HL-60/S4 treated with phorbol 12-myristate 13-acetate at 8.2 ng/mL for 4 days and 3 days (cell line): ENCODE data around the gene PUM2.
"Not testable (repeated sequence)": the region's sequence is repeated elsewhere in the genome, so short reads cannot be mapped to it uniquely, and the experiment has no call there.

ENCODE experiments used
- in situ Hi-C: fragments of 300-500 bp; cut with MboI; formaldehyde crosslinking; loops from 2 replicates; pipeline ENCODE4 v1.15.0; 2022; ENCODE audit warnings: low sequenced_read_pairs

Gene PUM2, protein sequence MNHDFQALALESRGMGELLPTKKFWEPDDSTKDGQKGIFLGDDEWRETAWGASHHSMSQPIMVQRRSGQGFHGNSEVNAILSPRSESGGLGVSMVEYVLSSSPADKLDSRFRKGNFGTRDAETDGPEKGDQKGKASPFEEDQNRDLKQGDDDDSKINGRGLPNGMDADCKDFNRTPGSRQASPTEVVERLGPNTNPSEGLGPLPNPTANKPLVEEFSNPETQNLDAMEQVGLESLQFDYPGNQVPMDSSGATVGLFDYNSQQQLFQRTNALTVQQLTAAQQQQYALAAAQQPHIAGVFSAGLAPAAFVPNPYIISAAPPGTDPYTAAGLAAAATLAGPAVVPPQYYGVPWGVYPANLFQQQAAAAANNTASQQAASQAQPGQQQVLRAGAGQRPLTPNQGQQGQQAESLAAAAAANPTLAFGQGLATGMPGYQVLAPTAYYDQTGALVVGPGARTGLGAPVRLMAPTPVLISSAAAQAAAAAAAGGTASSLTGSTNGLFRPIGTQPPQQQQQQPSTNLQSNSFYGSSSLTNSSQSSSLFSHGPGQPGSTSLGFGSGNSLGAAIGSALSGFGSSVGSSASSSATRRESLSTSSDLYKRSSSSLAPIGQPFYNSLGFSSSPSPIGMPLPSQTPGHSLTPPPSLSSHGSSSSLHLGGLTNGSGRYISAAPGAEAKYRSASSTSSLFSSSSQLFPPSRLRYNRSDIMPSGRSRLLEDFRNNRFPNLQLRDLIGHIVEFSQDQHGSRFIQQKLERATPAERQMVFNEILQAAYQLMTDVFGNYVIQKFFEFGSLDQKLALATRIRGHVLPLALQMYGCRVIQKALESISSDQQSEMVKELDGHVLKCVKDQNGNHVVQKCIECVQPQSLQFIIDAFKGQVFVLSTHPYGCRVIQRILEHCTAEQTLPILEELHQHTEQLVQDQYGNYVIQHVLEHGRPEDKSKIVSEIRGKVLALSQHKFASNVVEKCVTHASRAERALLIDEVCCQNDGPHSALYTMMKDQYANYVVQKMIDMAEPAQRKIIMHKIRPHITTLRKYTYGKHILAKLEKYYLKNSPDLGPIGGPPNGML

DNA sequence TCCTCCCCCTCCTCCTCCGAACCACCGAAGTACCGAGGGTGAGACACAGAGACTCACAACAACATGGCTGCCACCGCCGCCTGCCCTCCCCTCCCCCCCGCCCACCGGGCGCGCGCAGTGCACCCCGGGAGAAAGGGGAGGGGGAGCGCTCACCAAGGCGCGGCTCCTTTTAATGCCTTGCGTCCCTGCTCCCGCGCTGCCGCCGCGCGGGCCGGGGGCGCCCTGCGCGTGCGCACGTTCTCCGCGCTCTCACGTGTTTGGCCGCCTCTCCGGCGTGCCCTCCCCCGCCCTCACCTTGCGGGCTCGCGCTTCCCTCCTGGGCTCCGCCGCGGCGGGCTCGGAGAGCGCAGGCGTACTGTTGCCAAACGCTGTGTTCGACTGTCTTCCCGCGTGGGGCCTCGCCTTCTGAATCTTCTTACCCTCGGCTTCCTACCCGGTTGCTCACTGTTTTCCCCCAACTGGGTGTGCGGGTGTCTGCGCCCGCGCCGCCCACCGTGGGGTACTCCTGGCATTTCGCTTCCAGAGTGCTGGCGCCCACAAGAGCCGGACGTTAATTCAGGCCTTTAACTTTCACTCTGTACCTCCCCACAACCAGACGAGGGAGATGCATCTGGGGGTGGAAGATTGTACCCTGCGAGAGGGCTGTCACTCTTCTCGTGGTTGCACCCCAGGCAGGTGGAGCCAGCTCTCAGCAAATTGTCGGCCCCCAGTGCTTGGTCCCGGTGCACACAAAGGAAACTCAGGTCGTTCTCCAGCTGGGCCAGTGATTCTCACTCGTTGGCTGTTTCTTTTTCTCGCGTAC is at the start of gene PUM2:
Gene PUM2, minus strand, starts transcription at position 92 of the 802 bp plus-strand sequence. CDS start 23,484 bp downstream, outside the sequence.
- in situ Hi-C loops: no loop called here

DNA sequence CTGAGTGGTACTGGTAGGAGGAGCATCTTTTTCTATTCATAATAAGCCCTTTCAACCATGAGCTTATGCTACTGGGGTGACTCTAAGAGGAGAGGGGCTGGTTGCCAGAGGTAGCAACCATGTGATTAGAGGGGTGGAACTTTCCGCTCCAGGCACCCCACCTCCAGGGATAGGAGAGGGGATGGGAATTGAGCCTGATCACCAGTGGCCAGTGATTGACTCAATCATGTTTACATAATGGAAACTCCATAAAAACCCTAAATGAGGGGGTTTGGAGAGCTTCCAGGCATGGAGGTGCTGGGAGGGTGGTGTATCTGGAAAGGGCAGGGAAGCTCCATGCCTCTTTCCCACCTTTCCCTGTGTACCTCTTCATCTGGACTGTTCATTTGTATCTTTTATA is 49.7 kb upstream of the PUM2 start:
- in situ Hi-C loops: no loop called here

DNA sequence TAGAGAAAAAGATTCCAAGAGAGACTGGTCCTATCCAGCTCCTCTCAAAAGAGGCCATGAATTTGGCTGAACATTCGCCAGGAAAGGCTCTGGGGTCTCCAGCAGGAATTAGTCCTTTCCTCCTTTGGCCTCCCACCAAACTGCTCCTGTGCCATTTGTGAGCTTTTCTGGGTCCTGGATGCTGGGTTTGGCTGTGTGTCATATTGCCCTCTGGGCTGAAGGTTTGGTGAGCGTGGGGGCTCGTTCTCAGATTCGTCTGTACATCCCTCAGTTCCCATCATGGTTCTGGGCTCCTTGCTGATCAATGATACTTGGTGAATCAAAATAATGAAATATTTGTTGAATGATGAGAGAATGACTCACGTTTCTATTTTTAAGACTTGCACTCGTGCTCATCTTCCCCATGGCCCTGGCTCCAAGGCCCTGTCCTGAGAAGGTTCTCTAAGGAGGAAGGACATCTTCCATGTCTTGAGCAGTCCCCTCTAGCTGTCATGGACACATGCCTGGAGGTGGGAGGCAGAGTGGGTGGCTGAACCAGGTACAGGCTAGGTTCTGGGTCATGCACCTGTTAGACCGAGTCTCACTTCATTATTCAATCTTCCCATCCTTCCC is 48.4 kb upstream of the PUM2 start:
- in situ Hi-C loops: no loop called here

DNA sequence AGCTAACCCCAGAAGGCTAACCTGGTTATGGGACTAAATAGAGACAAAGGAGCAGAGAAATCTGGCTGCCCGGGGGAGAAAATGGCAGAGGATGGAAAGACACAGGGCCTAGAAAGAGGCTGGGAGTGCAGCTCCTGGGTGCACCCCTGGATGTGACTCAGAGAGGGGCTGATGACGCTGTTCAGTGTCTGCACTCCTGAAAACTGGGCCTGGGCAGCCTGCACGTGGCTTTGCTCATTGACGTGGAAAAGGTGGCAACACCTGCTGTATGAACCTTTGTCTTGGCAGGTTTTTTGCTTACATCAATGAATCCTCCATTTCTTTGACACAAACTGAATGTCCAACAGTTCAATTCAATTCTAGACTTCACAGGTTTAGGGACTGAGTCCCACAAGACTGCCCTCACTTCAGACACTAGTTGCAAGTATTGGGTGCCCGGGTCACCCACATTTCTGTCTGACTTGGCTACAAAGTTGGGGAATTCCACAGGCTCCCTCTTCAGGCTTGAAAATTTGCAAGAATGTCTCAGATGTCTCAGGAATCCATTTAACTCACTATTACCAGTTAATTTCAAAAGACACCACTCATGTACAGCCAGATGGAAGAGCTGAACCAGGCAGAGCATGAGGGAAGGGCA is 47.3 kb upstream of the PUM2 start:
- in situ Hi-C loops: no loop called here

DNA sequence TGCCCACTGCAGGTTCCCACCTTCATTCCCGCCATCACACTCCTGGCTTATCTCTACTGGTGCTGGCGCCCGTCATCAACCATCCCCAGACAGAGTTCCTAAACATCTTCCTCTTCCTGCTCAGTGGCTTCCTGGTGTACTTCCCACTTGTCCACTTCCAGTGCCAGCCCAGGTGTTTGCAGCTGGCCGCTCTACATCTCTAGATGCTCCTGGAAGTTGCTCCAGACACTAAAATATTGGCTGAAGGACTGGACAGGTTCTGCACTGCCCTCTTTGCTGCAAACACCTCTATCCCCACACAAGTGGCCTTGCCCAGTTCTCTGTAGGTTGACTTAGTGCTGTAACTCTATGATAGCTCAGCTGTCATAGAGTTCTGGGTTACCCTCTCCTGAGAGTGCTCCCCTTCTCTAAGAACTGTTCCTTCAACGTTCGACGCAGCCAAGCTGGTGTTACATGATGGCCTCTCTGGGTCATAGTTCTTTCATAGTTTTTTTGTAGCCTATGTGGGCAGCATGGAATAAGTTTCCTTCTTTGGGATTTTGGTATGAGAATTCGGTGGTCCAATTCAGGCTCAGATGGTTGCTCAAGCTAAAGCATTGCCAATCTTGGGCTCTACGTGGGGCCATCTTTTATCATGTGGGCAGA is 45.8 kb upstream of the PUM2 start:
- in situ Hi-C loops: no loop called here

DNA sequence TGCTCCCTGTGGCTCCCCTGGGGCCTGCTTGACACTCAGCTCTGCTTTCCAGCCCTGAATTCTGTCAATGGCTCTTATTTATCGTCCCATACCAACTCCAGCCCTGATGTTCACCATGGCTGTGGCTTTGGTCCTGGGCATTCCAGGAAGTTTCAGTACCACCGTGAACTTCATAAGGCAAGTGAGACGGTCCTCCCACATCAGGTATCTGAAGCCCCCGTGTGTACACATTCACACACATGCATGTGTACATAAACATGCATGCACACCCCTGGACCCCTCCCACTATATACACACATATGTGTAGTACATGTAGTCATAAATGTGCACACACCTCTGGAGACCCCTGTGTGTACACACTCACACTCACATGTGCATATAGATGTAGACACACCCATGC is 43.3 kb upstream of the PUM2 start:
- in situ Hi-C loops: no loop called here

DNA sequence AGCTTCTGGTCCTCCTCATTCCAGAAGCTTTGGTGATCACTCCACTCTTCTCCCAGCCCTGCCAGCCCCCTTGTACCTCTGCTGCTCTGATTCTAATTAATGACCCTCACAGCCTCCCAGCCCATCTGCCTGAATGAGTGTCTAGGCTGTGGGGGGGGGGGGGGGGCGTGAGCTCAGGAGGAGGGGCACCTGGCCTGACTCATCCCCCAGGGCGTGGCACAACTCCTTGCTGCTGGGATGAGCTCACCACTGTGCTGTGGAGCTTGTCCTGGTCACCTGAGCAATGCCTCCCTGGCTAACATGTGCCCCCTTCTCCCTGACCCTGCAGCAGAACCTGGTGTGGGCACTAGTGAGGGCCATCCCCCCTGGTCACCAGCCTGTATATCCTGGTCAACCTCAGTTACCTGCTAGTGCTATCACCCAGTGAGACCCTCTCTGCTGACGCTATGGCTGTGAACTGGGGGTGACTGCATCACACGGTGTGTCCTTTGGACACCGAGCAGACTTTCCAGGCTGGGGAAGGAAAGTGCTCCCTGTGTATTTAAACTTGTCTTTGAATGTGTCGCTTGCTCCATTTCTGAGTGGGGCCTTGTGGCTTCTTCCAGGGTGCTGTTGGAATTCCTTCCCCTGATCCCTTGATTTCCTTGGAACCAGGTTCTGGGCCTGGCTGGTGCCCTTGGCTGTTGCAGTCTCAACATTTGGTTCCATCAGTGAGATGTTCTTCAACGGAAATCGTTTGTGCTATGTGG is 41.5 kb upstream of the PUM2 start:
- in situ Hi-C loops: no loop called here

DNA sequence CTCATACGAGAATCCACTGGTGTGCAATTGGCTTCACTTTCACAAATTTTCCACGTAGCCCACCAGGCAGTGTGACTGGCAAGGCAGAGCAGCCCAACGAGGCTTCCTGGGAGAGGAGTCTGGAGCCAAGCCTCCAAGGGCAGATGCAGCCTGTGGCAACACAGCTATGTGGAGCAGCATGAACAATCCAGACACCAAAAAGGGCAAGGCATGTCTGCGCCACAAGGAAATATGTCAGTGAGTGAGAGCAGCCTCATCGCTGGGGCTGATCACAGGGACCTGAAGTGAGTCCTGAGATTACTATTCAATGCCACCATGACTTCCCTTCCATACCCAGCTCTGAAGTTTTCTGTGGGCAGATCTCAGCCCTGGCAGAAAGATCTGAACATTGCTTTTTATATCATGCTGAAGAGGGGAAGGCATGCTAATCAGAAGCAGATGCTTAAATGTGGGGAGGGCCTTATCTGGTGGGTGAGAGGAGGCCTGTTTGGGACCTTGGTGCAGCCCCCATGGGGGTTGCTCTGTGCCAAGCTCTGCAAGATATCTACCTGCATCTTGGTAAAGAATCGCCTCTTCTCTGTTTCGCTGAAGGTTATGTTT is 40.0 kb upstream of the PUM2 start:
- in situ Hi-C loops: no loop called here

DNA sequence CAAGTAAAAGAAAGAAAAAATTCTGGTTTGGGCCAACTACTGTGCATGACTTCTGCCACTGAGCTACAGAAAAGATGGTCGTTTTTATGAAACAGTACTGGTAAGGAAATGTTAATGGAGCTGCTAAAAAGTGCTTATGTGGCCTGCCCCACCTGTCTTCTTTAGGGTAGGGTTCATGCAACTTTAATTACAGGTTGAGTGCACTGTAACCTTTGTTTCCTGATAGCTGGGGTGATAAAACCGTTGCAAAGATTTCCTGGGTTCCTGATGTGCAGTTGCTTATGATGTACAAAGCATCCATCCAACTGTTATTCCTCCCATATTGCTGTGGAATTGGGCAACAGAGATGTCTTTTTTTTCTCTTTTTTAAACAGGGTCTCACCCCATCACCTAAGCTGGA is 34.3 kb upstream of the PUM2 start:
- in situ Hi-C loops: no loop called here

DNA sequence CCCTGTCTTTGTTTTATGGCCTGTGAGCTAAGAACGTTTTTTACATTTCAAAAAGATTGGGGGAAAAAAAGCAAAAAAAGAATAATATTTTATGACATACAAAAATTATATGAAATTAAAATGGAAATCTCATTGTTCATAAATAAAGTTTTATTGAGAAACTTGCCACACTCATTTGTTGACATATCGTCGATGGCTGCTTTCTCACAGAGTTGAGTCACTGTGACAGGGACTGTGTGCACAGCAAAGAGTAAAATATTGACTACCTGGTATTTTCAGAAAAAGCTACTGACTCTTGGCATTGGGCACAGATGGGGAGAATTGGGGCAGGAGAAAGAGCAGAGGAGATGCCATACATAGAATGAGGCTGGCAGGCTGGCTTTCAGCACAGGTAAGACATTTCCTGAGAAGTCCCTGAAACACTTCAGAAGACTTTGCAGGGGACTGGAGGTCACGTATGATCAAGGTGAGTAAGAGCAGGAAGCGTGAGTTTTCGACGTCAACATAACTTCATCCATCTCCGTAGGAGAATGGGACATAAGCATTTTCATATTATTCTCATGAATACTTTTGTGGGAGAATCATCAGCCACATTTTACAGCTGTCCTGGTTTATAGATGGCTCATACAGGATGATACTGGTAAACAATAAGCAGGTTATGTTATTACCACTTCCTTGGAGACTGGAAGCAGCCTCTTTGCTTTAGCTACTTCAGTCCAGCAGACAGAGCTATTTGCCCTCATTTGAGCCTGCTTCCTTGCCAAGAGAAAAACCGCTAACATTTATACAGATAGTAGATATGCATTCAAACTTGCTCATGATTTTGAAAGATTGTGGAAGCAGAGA is 32.5 kb upstream of the PUM2 start:
- in situ Hi-C loops: no loop called here

DNA sequence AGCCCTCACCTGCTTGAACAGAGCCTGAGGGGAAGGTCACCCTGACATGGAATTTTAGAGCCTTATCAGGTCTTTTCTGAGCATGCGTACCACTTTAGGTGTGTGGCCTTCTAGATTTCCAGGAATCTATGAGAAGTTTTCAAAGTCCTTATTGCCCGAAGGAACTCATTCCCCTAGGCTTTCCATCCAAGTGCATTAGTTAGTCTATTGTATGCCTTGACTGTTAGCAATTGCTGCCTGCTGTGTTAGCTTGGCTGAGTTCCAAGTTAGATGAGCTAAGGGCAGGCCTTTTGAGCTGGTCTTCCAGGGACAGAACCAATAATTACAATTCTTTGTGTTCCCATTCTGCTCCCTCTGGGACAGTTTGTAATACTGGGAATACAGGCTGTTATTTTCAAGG is 30.8 kb upstream of the PUM2 start:
- in situ Hi-C loops: no loop called here

DNA sequence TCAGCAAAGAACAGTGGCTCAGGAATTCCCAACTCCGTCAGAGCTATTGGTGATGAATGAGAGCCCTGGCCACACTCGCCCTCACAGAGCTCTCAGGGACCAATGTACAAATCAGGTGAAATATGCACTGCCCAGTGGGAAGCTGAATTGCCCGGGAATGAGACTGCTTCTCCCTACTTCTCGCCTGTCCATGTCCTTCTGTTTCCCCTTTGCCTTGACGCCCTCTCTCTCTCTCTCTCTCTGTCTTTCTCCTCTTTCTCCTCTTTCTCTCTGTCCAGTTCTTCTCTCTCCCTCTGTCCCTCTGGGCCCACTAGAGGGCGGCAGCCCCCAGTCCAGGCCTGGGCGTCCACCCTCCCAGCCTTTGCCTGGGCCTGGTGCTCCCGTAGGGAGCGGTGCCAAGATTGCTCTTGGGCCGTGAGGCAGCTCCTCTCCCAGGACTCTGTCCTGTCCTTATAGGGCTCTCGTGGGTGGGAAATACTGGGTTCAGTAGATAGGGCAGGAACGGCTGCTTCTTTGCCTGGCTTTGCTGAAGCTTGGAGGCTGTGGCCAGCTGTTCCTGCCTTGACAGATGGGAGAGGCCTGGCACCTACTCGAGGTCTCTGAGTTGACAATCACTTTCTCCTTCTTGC is 28.4 kb upstream of the PUM2 start:
- in situ Hi-C loops: no loop called here

DNA sequence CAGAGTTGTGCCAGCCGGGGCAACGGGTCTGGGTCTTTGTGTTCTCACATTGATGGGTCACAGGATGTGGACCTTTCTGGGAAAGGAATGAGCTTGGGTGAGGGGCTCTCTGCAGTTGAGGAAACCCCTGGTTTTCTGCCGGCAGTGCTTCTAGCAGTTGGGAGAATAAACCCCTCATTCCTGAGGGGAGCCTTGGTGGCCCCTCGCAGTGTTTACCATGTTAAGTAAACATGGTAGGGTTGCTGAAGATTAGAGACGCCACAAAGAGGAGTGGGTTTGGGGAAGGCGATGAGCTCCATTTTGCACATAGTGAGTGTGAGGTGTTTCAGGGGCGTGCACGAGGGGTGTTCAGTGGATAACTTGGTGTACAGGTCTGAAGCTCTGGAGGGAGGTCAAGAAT is 27.7 kb upstream of the PUM2 start:
- in situ Hi-C loops: no loop called here

DNA sequence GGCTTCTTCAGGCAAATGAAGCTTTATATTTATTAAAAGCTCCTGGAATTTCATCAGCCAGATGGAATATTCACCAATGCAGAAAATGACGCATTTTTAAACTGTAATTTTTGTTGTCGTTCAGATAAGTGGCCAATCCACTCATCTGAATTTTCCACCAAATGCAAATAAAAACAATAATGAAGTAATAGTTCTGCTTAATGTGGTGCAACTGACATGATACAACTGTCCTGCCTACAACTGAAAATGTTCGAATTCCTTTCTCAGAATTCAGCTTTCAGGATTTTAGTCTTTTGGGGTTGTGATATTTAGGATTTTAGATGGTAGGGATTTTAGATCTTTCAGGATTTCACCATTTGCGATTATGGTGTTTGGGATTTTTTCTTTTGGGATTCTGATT is 27.1 kb upstream of the PUM2 start:
- in situ Hi-C loops: no loop called here

DNA sequence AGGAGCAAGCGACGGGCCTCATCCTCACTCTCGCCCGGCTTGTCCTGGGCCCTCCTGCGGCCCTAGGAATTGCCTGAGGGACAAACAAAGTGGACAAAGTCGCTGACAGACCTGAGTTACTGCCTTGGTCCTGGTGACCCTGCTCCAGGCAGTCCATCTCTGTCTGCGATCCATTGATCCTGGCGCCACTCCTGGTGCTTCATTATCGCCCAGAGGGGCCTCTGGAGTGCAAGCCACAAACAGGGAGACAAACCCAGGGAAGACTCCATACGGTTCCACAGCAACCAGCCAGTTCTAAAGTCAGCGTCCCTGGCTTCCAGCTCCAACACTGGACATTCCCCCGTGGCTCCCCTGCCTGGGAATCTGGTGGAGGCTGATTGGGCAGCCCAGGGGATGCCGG is 24.3 kb upstream of the PUM2 start:
- in situ Hi-C loops: not testable (repeated sequence)

DNA sequence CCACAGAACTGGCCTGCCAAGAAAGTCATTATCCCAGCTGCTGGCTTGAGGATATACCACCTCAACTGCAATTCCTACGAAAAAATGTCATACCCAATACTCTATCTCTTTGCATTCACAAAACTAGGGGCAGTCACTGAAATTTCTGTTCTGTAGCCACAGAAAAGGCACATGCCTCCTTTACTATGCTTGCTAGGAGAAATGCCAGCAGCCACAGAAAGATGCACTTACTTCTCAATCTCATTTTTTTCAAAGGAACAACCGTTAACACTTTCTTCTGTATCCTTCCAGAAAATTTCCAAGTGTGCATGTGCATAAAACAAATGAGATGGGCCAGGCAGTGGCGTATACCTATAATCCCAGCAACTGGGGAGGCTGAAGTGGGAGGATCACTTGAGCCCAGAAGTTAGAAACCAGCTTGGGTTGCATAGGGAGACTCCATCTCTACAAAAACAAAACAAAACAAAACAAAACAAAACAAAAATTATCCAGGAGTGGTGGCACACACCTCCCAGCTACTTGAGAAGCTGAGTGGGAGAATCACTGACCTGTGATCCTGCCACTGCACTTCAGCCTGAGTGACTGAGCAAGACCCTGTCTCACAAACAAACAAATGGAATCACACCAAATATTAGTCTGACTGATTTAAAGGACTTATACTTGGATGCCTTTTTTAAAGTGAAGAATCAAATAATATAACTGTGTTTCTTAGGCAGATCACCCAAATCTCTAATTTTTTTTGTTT is 22.4 kb upstream of the PUM2 start:
- in situ Hi-C loops: no loop called here
